CD4-positive, alpha-beta T cell treated with Interleukin-4 for 1 hour (primary cell): Measurements from ENCODE around the gene MRPS27.

ENCODE experiments used
- DNase-seq, 2 donors: peaks; one replicate each; pipeline ENCODE4 v3.0.0-alpha.2; 2020 to 2022

The MRPS27 gene

GRCh38 chr5:72290356-72291133, 29.5 kb downstream of the MRPS27 start:
- no peak for DNase-seq

GRCh38 chr5:72288924-72289323, 31.1 kb downstream of the MRPS27 start:
- DNase-seq, result no peak

DNA sequence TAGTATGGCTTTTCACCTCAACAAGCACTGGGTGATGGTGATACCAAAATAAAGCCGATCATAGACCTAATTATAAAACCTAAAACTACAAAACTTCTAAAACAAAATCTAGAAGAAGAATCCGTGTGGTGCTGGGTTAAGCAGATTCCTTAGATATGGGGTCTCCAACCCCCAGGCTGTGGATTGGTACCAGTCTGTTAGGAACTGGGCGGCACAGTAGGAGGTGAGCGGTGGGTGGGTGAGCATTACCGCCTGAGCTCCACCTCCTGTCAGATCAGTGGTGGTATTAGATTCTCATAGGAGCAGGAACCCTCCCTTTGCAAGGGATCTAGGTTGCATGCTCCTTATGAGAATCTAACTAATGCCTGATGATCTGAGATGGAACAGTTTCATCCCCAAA, 33.2 kb downstream of the MRPS27 start:
- DNase-seq, result no peak

- no peak for DNase-seq
Measured at GRCh38 chr5:72285424-72285821, 34.6 kb downstream of the MRPS27 start.

DNA sequence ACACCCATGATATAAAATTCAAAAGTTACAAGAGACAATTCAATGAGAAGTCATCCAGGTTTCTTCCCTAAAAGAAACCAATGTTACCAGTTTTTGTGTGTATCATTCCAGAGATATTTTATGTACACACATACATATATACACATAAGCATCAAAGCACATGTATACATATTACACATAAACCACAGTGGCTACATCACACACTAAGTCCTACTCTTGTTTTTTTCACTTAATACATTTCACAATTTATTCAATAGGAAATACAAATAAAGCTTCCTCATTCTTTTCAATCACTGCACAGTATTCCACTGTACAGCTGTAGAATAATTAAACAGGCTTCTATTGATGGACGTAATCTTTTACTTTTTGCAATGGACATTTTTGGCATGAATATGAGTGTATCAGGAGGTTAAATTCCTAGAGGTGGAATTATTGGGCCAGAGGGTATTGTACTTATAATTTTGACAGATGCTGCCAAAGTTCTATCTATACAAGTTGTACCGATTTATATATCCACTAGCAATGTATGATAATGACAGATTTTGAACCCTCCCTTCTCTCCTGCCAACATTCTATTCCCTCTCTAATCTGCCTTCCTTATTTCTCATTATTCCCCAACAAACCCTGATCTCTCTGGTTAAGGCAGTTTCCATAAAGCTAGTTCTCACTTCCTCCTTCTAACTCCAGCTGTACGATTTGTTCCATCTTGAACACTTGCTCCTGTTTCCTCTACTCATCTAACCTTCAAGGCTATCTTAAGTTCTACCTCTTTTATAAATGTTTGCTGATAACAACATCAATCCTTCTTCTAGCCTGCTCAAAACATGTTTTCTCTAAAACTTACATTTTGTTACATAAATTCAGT, 35.2 kb downstream of the MRPS27 start:
- no peak for DNase-seq

DNA sequence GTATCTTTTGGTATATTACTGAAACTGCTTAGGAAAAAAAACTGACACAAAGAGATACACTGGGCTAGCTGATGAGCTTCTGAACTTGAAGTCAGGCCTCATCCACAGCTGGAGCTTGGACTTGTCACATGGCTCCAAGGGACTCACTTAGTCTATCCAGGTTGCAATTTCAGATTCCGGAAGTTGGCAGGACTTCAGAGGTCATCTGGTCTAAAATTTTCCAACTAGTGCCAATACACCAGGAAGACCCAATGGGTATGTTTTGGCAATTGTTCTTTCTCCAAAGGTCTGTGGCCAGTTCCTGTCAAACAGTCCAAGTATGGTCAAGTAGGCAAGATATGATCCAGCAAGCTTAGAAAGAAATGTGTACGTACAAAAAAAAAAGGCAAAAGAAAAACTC, 36.7 kb downstream of the MRPS27 start:
- no peak for DNase-seq

DNA sequence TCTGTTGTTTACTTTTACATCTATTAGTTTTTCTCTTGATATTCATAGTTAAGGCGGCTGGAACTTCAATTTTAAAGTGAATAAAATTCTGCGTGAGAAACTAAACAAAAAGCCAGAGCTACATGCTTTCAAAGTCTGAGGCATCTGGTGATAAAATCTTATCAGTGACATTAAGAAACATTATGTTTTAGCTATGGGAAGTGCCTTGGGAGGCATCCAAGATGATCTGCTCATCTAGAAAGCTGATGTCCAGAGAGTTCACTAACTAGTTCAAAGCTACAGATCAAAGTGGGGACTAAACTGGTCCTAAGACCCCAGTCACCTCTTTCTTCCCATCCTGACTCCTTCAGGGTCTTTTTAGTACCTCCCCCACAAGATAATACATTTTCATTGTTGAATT, 37.2 kb downstream of the MRPS27 start:
- no peak for DNase-seq

- no peak for DNase-seq
Measured at GRCh38 chr5:72281764-72282499, 38.1 kb downstream of the MRPS27 start.

GRCh38 chr5:72281430-72281763, 38.6 kb downstream of the MRPS27 start:
- DNase-seq, result no peak

GRCh38 chr5:72280581-72281069, 39.4 kb downstream of the MRPS27 start:
- no peak for DNase-seq

DNA sequence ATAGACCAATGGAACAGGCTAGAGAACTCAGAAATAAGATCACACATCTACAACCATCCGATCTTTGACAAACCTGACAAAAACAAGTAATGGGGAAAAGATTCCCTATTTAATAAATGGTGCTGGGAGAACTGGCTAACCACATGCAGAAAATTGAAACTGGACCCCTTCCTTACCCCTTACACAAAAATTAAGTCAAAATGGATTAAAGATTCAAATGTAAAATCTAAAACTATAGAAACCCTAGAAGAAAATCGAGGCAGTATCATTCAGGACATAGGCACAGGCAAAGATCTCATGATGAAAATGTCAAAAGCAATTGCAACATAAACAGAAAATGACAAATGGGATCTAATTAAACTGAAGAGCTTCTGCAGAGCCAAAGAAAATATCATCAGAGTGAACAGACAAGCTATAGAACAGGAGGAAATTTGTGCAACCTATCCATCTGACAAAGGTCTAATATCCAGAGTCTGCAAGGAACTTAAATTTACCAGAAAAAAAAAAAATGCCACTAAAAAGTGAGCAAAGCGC, 43.8 kb downstream of the MRPS27 start:
- DNase-seq, result no peak

DNA sequence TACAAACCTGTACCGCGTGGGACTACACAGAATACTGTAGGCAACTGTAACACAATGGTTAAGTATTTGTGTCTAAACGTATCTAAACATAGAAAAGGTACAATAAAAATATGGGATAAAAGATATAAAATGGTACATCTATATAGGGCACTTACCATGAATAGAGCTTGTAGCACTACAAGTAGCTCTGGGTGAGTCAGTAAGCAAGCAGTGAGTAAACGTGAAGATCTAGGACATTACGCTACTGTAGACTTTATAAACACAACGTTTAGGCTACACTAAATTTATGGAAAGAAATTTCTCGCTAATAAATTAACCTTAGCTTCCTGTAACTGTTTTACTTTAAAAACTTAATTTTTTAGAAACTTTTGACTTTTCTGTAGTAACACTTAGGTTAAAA, 46.5 kb downstream of the MRPS27 start:
- no peak for DNase-seq

GRCh38 chr5:72272398-72272797, 47.6 kb downstream of the MRPS27 start:
- no peak for DNase-seq

- DNase-seq, result no peak
Measured at GRCh38 chr5:72271702-72272101, 48.3 kb downstream of the MRPS27 start.

- DNase-seq, result no peak
Measured at GRCh38 chr5:72270037-72270436, 50.0 kb downstream of the MRPS27 start.

- DNase-seq, result no peak
Measured at GRCh38 chr5:72269411-72269780, 50.6 kb downstream of the MRPS27 start.

- DNase-seq, result peak; percentile 33 to 58
Measured at GRCh38 chr5:72268753-72269410, 51.2 kb downstream of the MRPS27 start.

DNA sequence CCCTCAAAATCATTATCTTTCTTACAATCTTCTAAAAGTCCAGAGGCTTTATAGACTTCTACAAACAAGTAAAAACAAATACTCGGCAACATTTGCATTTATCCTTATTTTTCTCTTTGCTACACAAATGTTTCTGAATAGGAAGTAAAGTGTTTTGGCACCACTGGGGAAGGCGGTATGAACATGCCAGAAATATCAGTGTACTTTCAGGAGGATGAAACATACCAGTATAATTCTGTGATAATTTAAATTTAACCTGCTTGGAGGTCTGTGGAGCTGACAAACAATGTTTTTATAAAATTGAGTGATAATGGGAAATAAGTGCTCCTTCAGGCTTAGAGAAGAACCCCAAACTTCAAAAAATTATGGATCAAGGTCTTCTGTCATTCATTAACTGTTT, 51.8 kb downstream of the MRPS27 start:
- no peak for DNase-seq

DNA sequence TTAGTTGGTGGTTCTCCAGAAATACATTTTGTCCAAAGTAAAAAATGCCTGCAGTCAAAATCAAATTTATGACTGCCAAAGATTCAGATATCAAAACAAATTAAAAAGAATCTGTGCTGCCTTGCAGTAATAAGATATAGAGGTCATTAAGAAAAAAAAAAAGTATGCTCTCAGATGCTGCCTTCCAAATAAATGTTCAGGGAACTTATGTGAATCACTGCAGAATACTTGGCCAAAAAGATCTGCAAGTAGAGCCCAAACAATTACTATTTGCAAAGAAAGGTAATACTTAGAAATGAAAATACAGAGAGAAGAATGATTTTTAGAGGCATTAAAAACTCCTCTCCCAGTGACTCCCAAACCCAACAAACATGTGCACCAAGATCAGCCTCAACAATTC, 52.4 kb downstream of the MRPS27 start:
- no peak for DNase-seq

DNA sequence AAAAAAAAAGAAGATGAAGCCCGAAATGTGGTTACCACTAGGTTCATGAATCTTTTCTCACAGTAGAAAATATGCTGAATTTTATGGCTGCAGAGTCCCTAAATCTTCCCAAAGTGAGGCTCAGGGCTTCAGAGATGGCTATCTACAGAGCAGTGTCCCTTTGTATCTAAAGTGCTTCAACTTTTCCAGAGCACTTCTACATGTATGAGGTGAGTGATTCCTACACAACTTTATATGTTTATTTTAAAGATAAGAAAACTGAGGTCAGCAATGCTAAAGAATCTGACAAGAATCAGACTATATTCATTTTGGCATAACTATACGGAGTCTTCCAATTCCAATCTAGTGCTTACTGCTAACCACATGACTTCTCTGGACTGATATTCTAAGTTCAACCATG, 53.2 kb downstream of the MRPS27 start:
- no peak for DNase-seq

- DNase-seq, result no peak
Measured at GRCh38 chr5:72265032-72265877, 54.8 kb downstream of the MRPS27 start.

DNA sequence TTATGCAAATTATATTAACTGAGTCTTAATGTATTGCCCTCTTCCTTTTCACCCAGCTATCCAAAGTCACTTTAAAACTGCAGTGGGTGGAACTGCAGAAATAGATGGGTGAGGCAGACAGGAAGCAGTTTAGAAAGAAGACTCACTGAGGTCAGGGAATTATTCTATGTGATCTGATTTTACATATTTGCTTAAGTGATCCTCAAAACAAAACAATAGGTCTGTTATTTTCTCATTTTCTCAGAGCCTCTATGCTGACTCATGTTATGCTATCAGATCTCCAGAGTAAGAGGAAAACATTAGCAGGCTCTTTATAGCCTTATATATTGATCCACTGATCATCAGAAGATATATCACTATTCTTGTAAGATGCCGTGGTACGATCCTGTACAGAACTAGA, 63.5 kb downstream of the MRPS27 start:
- DNase-seq, result no peak
